H9 (cell line): ENCODE measurements around the gene NRCAM. TPM values are rescaled to one million over a fixed set of nuclear protein-coding genes. Genes with fewer than 3 reads are reported as not detected.

Source experiments
- DNase-seq: peaks from one replicate; pipeline ENCODE4 v3.0.0-alpha.2; 2017
- H2AFZ ChIP-seq: one replicate; pipeline ENCODE4 v1.6.1; 2013; ENCODE audit warnings: mild to moderate bottlenecking, low read length, control low read depth, moderate library complexity
- H2AK5ac ChIP-seq: 2 replicates; pipeline ENCODE4 v1.6.1; 2013; ENCODE audit warnings: low read length, control low read depth, mixed read lengths; ENCODE audit not compliant: insufficient read length
- H2BK120ac ChIP-seq: one replicate; pipeline ENCODE4 v1.6.1; 2013; ENCODE audit warnings: low read depth, mild to moderate bottlenecking, low read length, control low read depth, inconsistent platforms; ENCODE audit not compliant: poor library complexity, severe bottlenecking
- H2BK12ac ChIP-seq: 2 replicates; pipeline ENCODE4 v1.6.1; 2013; ENCODE audit warnings: low read length, control low read depth, mixed read lengths, low read depth; ENCODE audit not compliant: insufficient read length
- H2BK15ac ChIP-seq: 2 replicates; pipeline ENCODE4 v1.6.1; 2013; ENCODE audit warnings: low read depth, low read length, control low read depth
- H2BK20ac ChIP-seq: one replicate; pipeline ENCODE4 v1.6.1; 2013; ENCODE audit warnings: low read depth, mild to moderate bottlenecking, low read length, control low read depth, inconsistent platforms; ENCODE audit not compliant: poor library complexity, severe bottlenecking
- H2BK5ac ChIP-seq: 2 replicates; pipeline ENCODE4 v1.6.1; 2013; ENCODE audit warnings: low read length, control low read depth, mixed read lengths; ENCODE audit not compliant: insufficient read length
- H3K14ac ChIP-seq: 2 replicates; pipeline ENCODE4 v1.6.1; 2013; ENCODE audit warnings: low read length, control low read depth; ENCODE audit not compliant: insufficient read depth
- H3K18ac ChIP-seq: 2 replicates; pipeline ENCODE4 v1.6.1; 2013; ENCODE audit warnings: low read depth, mild to moderate bottlenecking, mixed read lengths, low read length, control low read depth; ENCODE audit not compliant: insufficient read length
- H3K23ac ChIP-seq: 2 replicates; pipeline ENCODE4 v1.6.1; 2013; ENCODE audit warnings: low read length, control low read depth, mixed read lengths, low read depth; ENCODE audit not compliant: insufficient read length
- H3K23me2 ChIP-seq: 2 replicates; pipeline ENCODE4 v1.6.1; 2013; ENCODE audit warnings: low read depth, mild to moderate bottlenecking, mixed read lengths, low read length, control low read depth; ENCODE audit not compliant: insufficient read length, poor library complexity, severe bottlenecking
- H3K27ac ChIP-seq: 2 replicates; pipeline ENCODE4 v1.5.1; 2013; ENCODE audit warnings: low read length, control low read depth, mixed read lengths, low read depth; ENCODE audit not compliant: insufficient read length
- H3K27me3 ChIP-seq: 2 replicates; pipeline ENCODE4 v1.6.1; 2013; ENCODE audit warnings: low read length, control low read depth, inconsistent platforms; ENCODE audit not compliant: insufficient read depth
- H3K4ac ChIP-seq: 2 replicates; pipeline ENCODE4 v1.6.1; 2013; ENCODE audit warnings: low read depth, mild to moderate bottlenecking, control low read depth, inconsistent platforms, low read length, moderate library complexity
- H3K4me1 ChIP-seq: 2 replicates; pipeline ENCODE4 v1.6.1; 2013; ENCODE audit warnings: low read length, control low read depth, inconsistent platforms; ENCODE audit not compliant: insufficient read depth
- H3K4me2 ChIP-seq: 2 replicates; pipeline ENCODE4 v1.6.1; 2013; ENCODE audit warnings: low read length, control low read depth, mixed read lengths; ENCODE audit not compliant: insufficient read length, insufficient read depth
- H3K56ac ChIP-seq: 2 replicates; pipeline ENCODE4 v1.6.1; 2013; ENCODE audit warnings: low read depth, mild to moderate bottlenecking, mixed read lengths, low read length, control low read depth; ENCODE audit not compliant: insufficient read length
- H3K79me1 ChIP-seq: 2 replicates; pipeline ENCODE4 v1.6.1; 2013; ENCODE audit warnings: low read depth, mild to moderate bottlenecking, moderate library complexity, low read length, control low read depth, inconsistent platforms; ENCODE audit not compliant: insufficient read depth, poor library complexity, severe bottlenecking
- H3K79me2 ChIP-seq: 2 replicates; pipeline ENCODE4 v1.6.1; 2013; ENCODE audit warnings: low read length, control low read depth, inconsistent platforms; ENCODE audit not compliant: insufficient read depth
- H3K9ac ChIP-seq: 2 replicates; pipeline ENCODE4 v1.6.1; 2013; ENCODE audit warnings: low read length, control low read depth, mixed read lengths; ENCODE audit not compliant: insufficient read length; ENCODE audit errors: extremely low read depth
- H3K9me3 ChIP-seq: one replicate; pipeline ENCODE4 v1.6.1; 2013; ENCODE audit warnings: low read depth, low read length, inconsistent platforms; ENCODE audit not compliant: control insufficient read depth
- H3T11ph ChIP-seq: one replicate; pipeline ENCODE4 v1.6.1; 2013; ENCODE audit warnings: mild to moderate bottlenecking, low read length, control low read depth, inconsistent platforms
- H4K20me1 ChIP-seq: one replicate; pipeline ENCODE4 v1.6.1; 2013; ENCODE audit not compliant: control insufficient read depth, insufficient read length, insufficient read depth
- H4K5ac ChIP-seq: 2 replicates; pipeline ENCODE4 v1.6.1; 2013; ENCODE audit warnings: low read depth, mild to moderate bottlenecking, mixed read lengths, low read length, control low read depth; ENCODE audit not compliant: insufficient read length
- H4K8ac ChIP-seq: replicated peaks from 2 replicates; pipeline ENCODE4 v1.6.1; 2013; ENCODE audit warnings: low read length, control low read depth, mixed read lengths, low read depth; ENCODE audit not compliant: insufficient read length
- H4K91ac ChIP-seq: 2 replicates; pipeline ENCODE4 v1.6.1; 2013; ENCODE audit warnings: low read depth, mild to moderate bottlenecking, moderate library complexity, mixed read lengths, low read length, control low read depth; ENCODE audit not compliant: insufficient read length
- H3K27ac Mint-ChIP-seq, 3 experiments: 2 replicates in 2 of 3; 3 replicates in 1 of 3; pipeline ENCODE4 v1.8.0; 2020 to 2021; ENCODE audit warnings: mixed read lengths in 3 of 3, mild to moderate bottlenecking in 1 of 3, moderate library complexity in 1 of 3
- H3K27me3 Mint-ChIP-seq: 2 replicates; pipeline ENCODE4 v1.8.0; 2021; ENCODE audit warnings: low read depth, mild to moderate bottlenecking, moderate library complexity, mixed read lengths
- H3K36me3 Mint-ChIP-seq, 3 experiments: 2 replicates in 2 of 3; 3 replicates in 1 of 3; pipeline ENCODE4 v1.8.0; 2020 to 2021; ENCODE audit warnings: low read depth in 3 of 3, mixed read lengths in 3 of 3; ENCODE audit not compliant: insufficient read depth in 1 of 3
- H3K4me1 Mint-ChIP-seq, 2 experiments: 2 replicates each; pipeline ENCODE4 v1.8.0; 2020; ENCODE audit warnings: mixed read lengths in 2 of 2
- H3K4me3 Mint-ChIP-seq, 2 experiments: 2 replicates in 1 of 2; 3 replicates in 1 of 2; pipeline ENCODE4 v1.8.0; 2020 to 2021; ENCODE audit warnings: mild to moderate bottlenecking in 2 of 2, mixed read lengths in 2 of 2, moderate library complexity in 1 of 2
- H3K9me3 Mint-ChIP-seq, 2 experiments: 2 replicates in 1 of 2; 3 replicates in 1 of 2; pipeline ENCODE4 v1.8.0; 2020; ENCODE audit warnings: mild to moderate bottlenecking in 2 of 2, mixed read lengths in 2 of 2, moderate library complexity in 1 of 2
- CTCF ChIP-seq: fragments of 200-600 bp; sonication (generic); conservative IDR thresholded peaks from 3 replicates; pipeline ENCODE4 v1.8.0; 2021; ENCODE audit warnings: antibody characterized with exemption, mild to moderate bottlenecking
- WGBS: extraction: QIAGEN DNeasy Blood & Tissue Kit; methylation state at CpG from one replicate; pipeline ENCODE4 v1.1.7; 2013; ENCODE audit warnings: missing lambda C conversion rate, low lambda C conversion rate, mixed read lengths; ENCODE audit not compliant: insufficient read length; ENCODE audit errors: extremely low coverage; 5-methylcytosine and 5-hydroxymethylcytosine counted together
- total RNA-seq: library from RNA; stranded (reverse); gene quantifications from 2 replicates; pipeline ENCODE4 v1.2.1, GENCODE V29; 2021

The NRCAM gene
- total RNA-seq, 1 experiment from 2014 or later = 2.3 TPM

GRCh38 chr7:108112683-108113082, 343.6 kb downstream of the NRCAM start:
- Histone ChIP-seq H2BK20ac (no peak overlapping the region), H4K20me1 (no peaks in the 10 kb centered on the region), H3K9ac (no peak overlapping the region), H3K9me3 (no peaks in the 10 kb centered on the region), H3K14ac (no peak overlapping the region), H3K4ac (no peak overlapping the region), H4K8ac (no peak overlapping the region), H2BK15ac (no peak overlapping the region), H4K91ac (no peak overlapping the region), H3K27me3 (no peaks in the 10 kb centered on the region), H3K4me2 (no peak overlapping the region), H2BK120ac (no peak overlapping the region), H2BK5ac (no peak overlapping the region), H3K4me1 (no peaks in the 10 kb centered on the region), H3K27ac (no peak overlapping the region), H3K18ac (no peak overlapping the region), H4K5ac (no peak overlapping the region), H2AK5ac (no peak overlapping the region), H3K79me1 (no peaks in the 10 kb centered on the region), H3K23ac (no peak overlapping the region), H3K79me2 (no peaks in the 10 kb centered on the region), H2AFZ (no peak overlapping the region), H3K56ac (no peak overlapping the region), H3T11ph (no peak overlapping the region), H3K23me2 (no peaks in the 10 kb centered on the region), H2BK12ac (no peak overlapping the region)
- no peak for DNase-seq
- no CpG with 5 or more reads among the region's 2 CpGs for WGBS
- H3K9me3 Mint-ChIP-seq = no peaks in the 10 kb centered on the region
- no peak for TF ChIP-seq CTCF
- H3K4me1 Mint-ChIP-seq = no peaks in the 10 kb centered on the region
- no peak overlapping the region for H3K4me3 Mint-ChIP-seq
- no peaks in the 10 kb centered on the region; the same call in 1 of the 2 replicates for H3K27me3 Mint-ChIP-seq
- no peak overlapping the region for H3K27ac Mint-ChIP-seq
- H3K36me3 Mint-ChIP-seq = no peaks in the 10 kb centered on the region
